ENCODE measurements around the gene SPATA31D1. TPM values are rescaled to one million over a fixed set of nuclear protein-coding genes. Genes with fewer than 3 reads are reported as not detected.

SPATA31D1 gene
- total RNA-seq, 1 donor from 2014 or later, result not detected

GRCh38 chr9:82012276-82012675, 23.7 kb downstream of the SPATA31D1 start:
- H3K27me3 Mint-ChIP-seq (ENCODE audit: unreplicated experiment), result no peaks in the 10 kb centered on the region
- TF ChIP-seq CTCF (IDR thresholded peaks at IDR 0.05; ENCODE audit: unreplicated experiment), result no peak
- H3K9me3 Mint-ChIP-seq (ENCODE audit: unreplicated experiment), result peaks cover 8% of the 10 kb centered on the region
- DNase-seq (ENCODE audit: low spot score), result no peak
- no peak overlapping the region for H3K27ac Mint-ChIP-seq (ENCODE audit: unreplicated experiment)
- H3K36me3 Mint-ChIP-seq (ENCODE audit: low read depth, unreplicated experiment), result no peaks in the 10 kb centered on the region
- H3K4me1 Mint-ChIP-seq (ENCODE audit: unreplicated experiment), result peaks cover 5% of the 10 kb centered on the region
- H3K4me3 Mint-ChIP-seq (ENCODE audit: unreplicated experiment), result no peak overlapping the region

- DNase-seq (ENCODE audit: low spot score), result no peak
- TF ChIP-seq CTCF (IDR thresholded peaks at IDR 0.05; ENCODE audit: unreplicated experiment), result no peak
- no peak overlapping the region for H3K27ac Mint-ChIP-seq (ENCODE audit: unreplicated experiment)
- peaks cover 1% of the 10 kb centered on the region for H3K9me3 Mint-ChIP-seq (ENCODE audit: unreplicated experiment)
- H3K4me1 Mint-ChIP-seq (ENCODE audit: unreplicated experiment), result no peaks in the 10 kb centered on the region
- no peaks in the 10 kb centered on the region for H3K27me3 Mint-ChIP-seq (ENCODE audit: unreplicated experiment)
- H3K36me3 Mint-ChIP-seq (ENCODE audit: low read depth, unreplicated experiment), result no peaks in the 10 kb centered on the region
- no peak overlapping the region for H3K4me3 Mint-ChIP-seq (ENCODE audit: unreplicated experiment)
These were observed 31.8 kb downstream of the SPATA31D1 start for GRCh38 chr9:82020331-82020730.

GRCh38 chr9:82021198-82021597, 32.6 kb downstream of the SPATA31D1 start:
- no peaks in the 10 kb centered on the region for H3K9me3 Mint-ChIP-seq (ENCODE audit: unreplicated experiment)
- no peaks in the 10 kb centered on the region for H3K36me3 Mint-ChIP-seq (ENCODE audit: low read depth, unreplicated experiment)
- no peak overlapping the region for H3K27ac Mint-ChIP-seq (ENCODE audit: unreplicated experiment)
- no peak overlapping the region for H3K4me3 Mint-ChIP-seq (ENCODE audit: unreplicated experiment)
- TF ChIP-seq CTCF (IDR thresholded peaks at IDR 0.05; ENCODE audit: unreplicated experiment), result no peak
- H3K4me1 Mint-ChIP-seq (ENCODE audit: unreplicated experiment), result no peaks in the 10 kb centered on the region
- DNase-seq (ENCODE audit: low spot score), result no peak
- H3K27me3 Mint-ChIP-seq (ENCODE audit: unreplicated experiment), result no peaks in the 10 kb centered on the region

- H3K4me3 Mint-ChIP-seq (ENCODE audit: unreplicated experiment), result no peak overlapping the region
- TF ChIP-seq CTCF (IDR thresholded peaks at IDR 0.05; ENCODE audit: unreplicated experiment), result no peak
- no peaks in the 10 kb centered on the region for H3K36me3 Mint-ChIP-seq (ENCODE audit: low read depth, unreplicated experiment)
- no peak overlapping the region for H3K27ac Mint-ChIP-seq (ENCODE audit: unreplicated experiment)
- no peaks in the 10 kb centered on the region for H3K4me1 Mint-ChIP-seq (ENCODE audit: unreplicated experiment)
- H3K27me3 Mint-ChIP-seq (ENCODE audit: unreplicated experiment), result no peaks in the 10 kb centered on the region
- DNase-seq (ENCODE audit: low spot score), result no peak
- H3K9me3 Mint-ChIP-seq (ENCODE audit: unreplicated experiment), result no peaks in the 10 kb centered on the region
These were observed 33.5 kb downstream of the SPATA31D1 start for GRCh38 chr9:82022121-82022520.

GRCh38 chr9:82024908-82025307, 36.3 kb downstream of the SPATA31D1 start:
- Mint-ChIP-seq H3K4me1 (ENCODE audit: unreplicated experiment) (no peaks in the 10 kb centered on the region), H3K27ac (ENCODE audit: unreplicated experiment) (no peak overlapping the region), H3K36me3 (ENCODE audit: low read depth, unreplicated experiment) (no peaks in the 10 kb centered on the region), H3K4me3 (ENCODE audit: unreplicated experiment) (no peak overlapping the region), H3K27me3 (ENCODE audit: unreplicated experiment) (no peaks in the 10 kb centered on the region), H3K9me3 (ENCODE audit: unreplicated experiment) (no peaks in the 10 kb centered on the region)
- no peak for DNase-seq (ENCODE audit: low spot score)
- no peak for TF ChIP-seq CTCF (IDR thresholded peaks at IDR 0.05; ENCODE audit: unreplicated experiment)
